ENCODE measurements around the gene AKNAD1.

GRCh38 chr1:108845446-108845845, 11.4 kb downstream of the AKNAD1 start:
- TF ChIP-seq SP1 (IDR thresholded peaks at IDR 0.05) (no peak), FOXM1 (IDR thresholded peaks at IDR 0.05; ENCODE audit: borderline replicate concordance) (no peak), BHLHE40 (IDR thresholded peaks at IDR 0.05; ENCODE audit: borderline replicate concordance) (no peak)

Measured in HEK293T (cell line).